ENCODE measurements around the gene CD247.

GRCh38 chr1:167562702-167563101, 44.4 kb upstream of the CD247 start:
- no peak for TF ChIP-seq POLR2AphosphoS5 (IDR thresholded peaks at IDR 0.05; ENCODE audit: low read depth, low read length)
- no peak for TF ChIP-seq POLR2A (IDR thresholded peaks at IDR 0.05; ENCODE audit: low read depth, low read length)
- no peak for TF ChIP-seq TAF1 (IDR thresholded peaks at IDR 0.05; ENCODE audit: low read depth, low read length)
- no peak for TF ChIP-seq SPI1 (IDR thresholded peaks at IDR 0.05; ENCODE audit: low read depth, low read length)

Data from GM12891 (cell line).